ENCODE measurements around the gene NDUFS6. TPM values are rescaled to one million over a fixed set of nuclear protein-coding genes. Genes with fewer than 3 reads are reported as not detected.

The NDUFS6 gene
- total and polyA plus RNA-seq, 11 donors = 55.9 to 311 (median 95.9) TPM

- Histone ChIP-seq H3K9me3 (peaks cover 0 to 5% (median 0%) of the 10 kb centered on the region in 12 donors), H3K4me1 (no peaks in the 10 kb centered on the region), H3K27ac (no peak overlapping the region), H3K27me3 (peaks cover 0 to 42% (median 0%) of the 10 kb centered on the region in 9 donors), H3K4me3 (no peak overlapping the region), H3K36me3 (no peaks in the 10 kb centered on the region)
- TF ChIP-seq, protein P1, sequence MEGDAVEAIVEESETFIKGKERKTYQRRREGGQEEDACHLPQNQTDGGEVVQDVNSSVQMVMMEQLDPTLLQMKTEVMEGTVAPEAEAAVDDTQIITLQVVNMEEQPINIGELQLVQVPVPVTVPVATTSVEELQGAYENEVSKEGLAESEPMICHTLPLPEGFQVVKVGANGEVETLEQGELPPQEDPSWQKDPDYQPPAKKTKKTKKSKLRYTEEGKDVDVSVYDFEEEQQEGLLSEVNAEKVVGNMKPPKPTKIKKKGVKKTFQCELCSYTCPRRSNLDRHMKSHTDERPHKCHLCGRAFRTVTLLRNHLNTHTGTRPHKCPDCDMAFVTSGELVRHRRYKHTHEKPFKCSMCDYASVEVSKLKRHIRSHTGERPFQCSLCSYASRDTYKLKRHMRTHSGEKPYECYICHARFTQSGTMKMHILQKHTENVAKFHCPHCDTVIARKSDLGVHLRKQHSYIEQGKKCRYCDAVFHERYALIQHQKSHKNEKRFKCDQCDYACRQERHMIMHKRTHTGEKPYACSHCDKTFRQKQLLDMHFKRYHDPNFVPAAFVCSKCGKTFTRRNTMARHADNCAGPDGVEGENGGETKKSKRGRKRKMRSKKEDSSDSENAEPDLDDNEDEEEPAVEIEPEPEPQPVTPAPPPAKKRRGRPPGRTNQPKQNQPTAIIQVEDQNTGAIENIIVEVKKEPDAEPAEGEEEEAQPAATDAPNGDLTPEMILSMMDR (IDR thresholded peaks at IDR 0.05) = no peak
- TF ChIP-seq POLR2A (IDR thresholded peaks at IDR 0.05) = no peak
- 77 to 83% (median 78%) methylated on average over 12 to 13 of the region's 13 CpGs for WGBS, 4 donors
- DNase-seq (peak in 2 of 5 donors; percentile 5 to 14), ATAC-seq (no peak)
- intact Hi-C loops (cut with DNase I) = loop anchor here (2.0 to 10.0 kb wide), 7 partner anchors 272 to 1842 kb away; no protein-coding TSS in a partner anchor
These were observed 38.2 kb upstream of the NDUFS6 start for GRCh38 chr5:1762883-1763547.

- H3K27me3 ChIP-seq = peaks cover 0 to 42% (median 0%) of the 10 kb centered on the region in 9 donors
- H3K36me3 ChIP-seq = no peaks in the 10 kb centered on the region
- intact Hi-C loops (cut with DNase I) = loop anchor here (2.0 to 10.0 kb wide), 7 partner anchors 271 to 1841 kb away; no protein-coding TSS in a partner anchor
- H3K27ac ChIP-seq = no peak overlapping the region
- no peak overlapping the region for H3K4me3 ChIP-seq
- 24 to 29% (median 26%) methylated on average over 15 of the region's 15 CpGs for WGBS, 4 donors
- H3K9me3 ChIP-seq = peaks cover 0 to 2% (median 0%) of the 10 kb centered on the region in 12 donors
- DNase-seq (peak in 4 of 5 donors; percentile 22 to 55 (median 34)), ATAC-seq (peak in 3 of 4 donors; percentile 57 to 84 (median 71))
- no peaks in the 10 kb centered on the region for H3K4me1 ChIP-seq
- no peak for TF ChIP-seq POLR2A (IDR thresholded peaks at IDR 0.05)
- TF ChIP-seq, protein P1 (IDR thresholded peaks at IDR 0.05) = peak; percentile 57 to 79 (median 67)
These were observed 37.7 kb upstream of the NDUFS6 start for GRCh38 chr5:1763548-1763911.

GRCh38 chr5:1763960-1764605 lies 37.1 kb upstream of the NDUFS6 start:
- DNase-seq (peak in 4 of 5 donors; percentile 3 to 45 (median 11)), ATAC-seq (no peak)
- 79 to 85% (median 82%) methylated on average over 31 to 32 of the region's 32 CpGs for WGBS, 4 donors
- H3K27me3 ChIP-seq = peaks cover 0 to 42% (median 0%) of the 10 kb centered on the region in 9 donors
- no peaks in the 10 kb centered on the region for H3K9me3 ChIP-seq
- no peaks in the 10 kb centered on the region for H3K36me3 ChIP-seq
- H3K4me1 ChIP-seq = no peaks in the 10 kb centered on the region
- no peak overlapping the region for H3K4me3 ChIP-seq
- TF ChIP-seq, protein P1 (IDR thresholded peaks at IDR 0.05) = peak in 1 of 12 donors; percentile 3
- no peak for TF ChIP-seq POLR2A (IDR thresholded peaks at IDR 0.05)
- intact Hi-C loops (cut with DNase I) = loop anchor here (2.0 to 10.0 kb wide), 7 partner anchors 271 to 1841 kb away; no protein-coding TSS in a partner anchor
- H3K27ac ChIP-seq = no peak overlapping the region

GRCh38 chr5:1764606-1764960 lies 36.6 kb upstream of the NDUFS6 start:
- Histone ChIP-seq H3K27me3 (peaks cover 0 to 42% (median 0%) of the 10 kb centered on the region in 9 donors), H3K4me3 (no peak overlapping the region), H3K36me3 (no peaks in the 10 kb centered on the region), H3K4me1 (no peaks in the 10 kb centered on the region), H3K27ac (no peak overlapping the region), H3K9me3 (no peaks in the 10 kb centered on the region)
- WGBS, 4 donors = 84 to 93% (median 86%) methylated on average over 11 of the region's 11 CpGs
- no peak for ATAC-seq
- intact Hi-C loops (cut with DNase I) = loop anchor here (5.0 to 10.0 kb wide), 6 partner anchors 270 to 1840 kb away; no protein-coding TSS in a partner anchor
- TF ChIP-seq, protein P1 (IDR thresholded peaks at IDR 0.05) = no peak
- no peak for TF ChIP-seq POLR2A (IDR thresholded peaks at IDR 0.05)
- peak in 2 of 5 donors; percentile 4 to 37 for DNase-seq

Measured in heart left ventricle (tissue), 16 donors.